Type B pancreatic cell (in vitro differentiated cells): ENCODE measurements around the gene ACSS1. TPM values are rescaled to one million over a fixed set of nuclear protein-coding genes. Genes with fewer than 3 reads are reported as not detected.

Experiments used
- DNase-seq: peaks from one replicate; pipeline ENCODE4 v3.0.0; 2021; ENCODE audit warnings: mixed read lengths; ENCODE audit not compliant: unreplicated experiment; ENCODE audit errors: extremely low spot score
- H3K27ac Mint-ChIP-seq: 2 replicates; pipeline ENCODE4 v1.8.0; 2021; ENCODE audit warnings: mild to moderate bottlenecking, mixed read lengths
- H3K27me3 Mint-ChIP-seq: 2 replicates; pipeline ENCODE4 v1.8.0; 2021; ENCODE audit warnings: mixed read lengths
- H3K36me3 Mint-ChIP-seq: 2 replicates; pipeline ENCODE4 v1.8.0; 2021; ENCODE audit warnings: mixed read lengths
- H3K4me1 Mint-ChIP-seq: one replicate; pipeline ENCODE4 v1.8.0; 2021; ENCODE audit warnings: mixed read lengths; ENCODE audit not compliant: unreplicated experiment
- H3K4me3 Mint-ChIP-seq: 2 replicates; pipeline ENCODE4 v1.8.0; 2021; ENCODE audit warnings: mild to moderate bottlenecking, mixed read lengths
- H3K9me3 Mint-ChIP-seq: 2 replicates; pipeline ENCODE4 v1.8.0; 2021; ENCODE audit warnings: mixed read lengths
- total RNA-seq: library from RNA; stranded (reverse); gene quantifications from 2 replicates; pipeline ENCODE4 v1.2.1, GENCODE V29; 2021; ENCODE audit warnings: low replicate concordance
- TF ChIP-seq, protein P1 (sequence below): fragments of 200-600 bp; sonication (generic); conservative IDR thresholded peaks from 2 replicates; pipeline ENCODE4 v1.5.0; 2021; ENCODE audit warnings: antibody characterized with exemption, mild to moderate bottlenecking

Gene ACSS1
- total RNA-seq, 1 donor from 2014 or later, result 27.5 TPM

DNA sequence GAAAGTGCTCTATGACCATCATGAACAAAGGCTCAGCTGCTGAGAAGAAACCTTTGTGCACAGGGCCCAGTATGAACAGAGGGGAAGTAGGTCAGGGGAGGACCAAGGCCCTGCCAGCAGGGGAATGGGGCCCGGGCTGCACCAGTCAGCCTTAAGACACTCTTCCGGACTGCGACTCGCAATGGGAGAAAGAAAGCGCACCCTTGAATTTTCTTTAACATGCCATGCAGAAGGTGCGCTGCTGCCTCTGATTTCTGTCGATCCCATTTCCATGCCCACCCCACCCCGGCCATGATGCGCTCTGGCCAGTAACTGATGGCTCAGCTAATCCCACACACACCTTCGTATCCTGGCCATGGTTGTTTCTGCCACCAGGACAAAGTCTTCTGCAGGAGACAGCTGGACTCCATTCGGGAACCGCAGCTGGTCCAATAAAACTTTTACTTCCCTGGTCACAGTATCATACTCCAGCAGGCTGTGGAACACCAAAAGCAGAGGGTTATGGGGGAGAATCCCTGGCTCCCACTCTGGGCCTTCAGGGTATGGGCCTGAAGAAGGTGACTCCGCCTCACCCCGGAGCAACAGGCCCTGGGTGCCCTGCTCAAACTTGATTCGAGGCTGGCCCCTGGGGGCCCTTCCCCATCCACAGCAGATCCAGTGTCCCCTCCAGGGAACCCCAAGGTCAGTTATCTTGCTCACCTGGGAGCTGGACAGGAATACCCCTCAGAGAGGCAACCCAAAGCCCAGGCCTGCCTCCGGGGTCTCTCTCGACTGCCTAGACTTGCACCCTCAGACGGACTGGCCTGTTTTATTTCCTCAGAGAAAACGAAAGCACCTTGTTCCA lies 88.5 kb downstream of the ACSS1 start:
- TF ChIP-seq, protein P1, sequence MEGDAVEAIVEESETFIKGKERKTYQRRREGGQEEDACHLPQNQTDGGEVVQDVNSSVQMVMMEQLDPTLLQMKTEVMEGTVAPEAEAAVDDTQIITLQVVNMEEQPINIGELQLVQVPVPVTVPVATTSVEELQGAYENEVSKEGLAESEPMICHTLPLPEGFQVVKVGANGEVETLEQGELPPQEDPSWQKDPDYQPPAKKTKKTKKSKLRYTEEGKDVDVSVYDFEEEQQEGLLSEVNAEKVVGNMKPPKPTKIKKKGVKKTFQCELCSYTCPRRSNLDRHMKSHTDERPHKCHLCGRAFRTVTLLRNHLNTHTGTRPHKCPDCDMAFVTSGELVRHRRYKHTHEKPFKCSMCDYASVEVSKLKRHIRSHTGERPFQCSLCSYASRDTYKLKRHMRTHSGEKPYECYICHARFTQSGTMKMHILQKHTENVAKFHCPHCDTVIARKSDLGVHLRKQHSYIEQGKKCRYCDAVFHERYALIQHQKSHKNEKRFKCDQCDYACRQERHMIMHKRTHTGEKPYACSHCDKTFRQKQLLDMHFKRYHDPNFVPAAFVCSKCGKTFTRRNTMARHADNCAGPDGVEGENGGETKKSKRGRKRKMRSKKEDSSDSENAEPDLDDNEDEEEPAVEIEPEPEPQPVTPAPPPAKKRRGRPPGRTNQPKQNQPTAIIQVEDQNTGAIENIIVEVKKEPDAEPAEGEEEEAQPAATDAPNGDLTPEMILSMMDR, result no peak
- Mint-ChIP-seq H3K4me3 (no peak overlapping the region), H3K4me1 (no peaks in the 10 kb centered on the region), H3K27ac (no peak overlapping the region), H3K27me3 (no peaks in the 10 kb centered on the region), H3K36me3 (peaks cover 33% of the 10 kb centered on the region), H3K9me3 (no peaks in the 10 kb centered on the region)
- DNase-seq, result no peak

DNA sequence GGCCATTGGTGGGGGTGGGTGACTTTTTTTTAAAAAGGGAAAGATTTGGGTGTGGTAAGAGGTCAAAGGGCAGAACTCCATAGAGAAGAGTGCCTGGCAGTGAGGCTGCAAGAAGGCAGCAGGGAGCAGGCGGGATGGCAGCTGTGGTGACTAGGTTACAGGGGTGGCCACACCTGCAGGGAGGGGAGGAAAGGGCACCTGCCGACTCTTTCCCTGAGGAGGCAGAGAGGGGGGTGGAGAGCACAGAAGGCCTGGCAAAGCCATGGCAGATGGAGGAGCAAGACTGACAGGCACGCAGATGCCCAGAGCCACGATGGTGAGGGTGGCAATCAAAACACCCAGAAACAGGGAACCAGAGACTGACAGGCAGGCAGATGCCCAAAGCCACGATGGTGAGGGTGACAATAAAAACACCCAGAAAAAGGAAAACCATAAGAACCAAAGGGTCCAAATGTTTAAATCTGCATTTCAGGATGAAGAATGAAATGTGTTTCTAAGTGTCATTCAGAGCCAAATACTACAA lies 89.6 kb downstream of the ACSS1 start:
- Mint-ChIP-seq H3K36me3 (peaks cover 29% of the 10 kb centered on the region), H3K27me3 (no peaks in the 10 kb centered on the region), H3K9me3 (no peaks in the 10 kb centered on the region), H3K27ac (no peak overlapping the region), H3K4me3 (no peak overlapping the region), H3K4me1 (no peaks in the 10 kb centered on the region)
- no peak for DNase-seq
- TF ChIP-seq, protein P1, result no peak

DNA sequence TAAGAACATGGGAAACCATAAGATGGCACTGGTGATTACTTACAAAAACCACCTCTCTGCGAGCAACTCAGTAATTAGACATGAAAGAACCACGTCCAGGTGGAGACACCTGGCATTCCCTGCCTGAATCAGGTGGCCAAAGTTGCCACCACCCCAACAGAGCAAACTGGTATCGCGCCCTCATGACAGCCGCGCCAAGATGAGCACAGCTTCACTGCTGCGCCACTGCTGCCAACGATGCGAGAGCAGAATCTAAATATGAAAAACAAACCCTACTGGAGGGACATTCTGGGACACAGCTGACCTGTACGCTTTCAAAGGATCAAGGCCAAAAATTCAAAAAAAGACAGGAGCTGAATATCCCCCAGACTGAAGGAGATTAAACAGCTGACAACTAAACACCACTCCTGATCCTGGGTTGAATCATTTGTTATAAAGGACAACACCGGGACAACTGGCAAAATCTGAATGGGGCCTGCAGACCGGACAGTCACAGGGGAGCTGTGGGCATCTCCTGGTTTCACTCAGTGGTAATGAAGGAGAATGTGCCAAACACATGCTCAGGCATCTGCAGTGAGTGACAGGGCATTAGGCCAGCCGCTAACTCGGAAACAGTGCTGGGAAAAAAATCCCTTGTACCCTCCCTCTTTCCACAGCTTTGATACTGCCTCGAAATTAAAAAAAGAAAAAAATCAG lies 91.5 kb downstream of the ACSS1 start:
- TF ChIP-seq, protein P1, result no peak
- Mint-ChIP-seq H3K9me3 (no peaks in the 10 kb centered on the region), H3K27me3 (no peaks in the 10 kb centered on the region), H3K4me1 (no peaks in the 10 kb centered on the region), H3K36me3 (peaks cover 32% of the 10 kb centered on the region), H3K4me3 (no peak overlapping the region), H3K27ac (no peak overlapping the region)
- DNase-seq, result no peak

DNA sequence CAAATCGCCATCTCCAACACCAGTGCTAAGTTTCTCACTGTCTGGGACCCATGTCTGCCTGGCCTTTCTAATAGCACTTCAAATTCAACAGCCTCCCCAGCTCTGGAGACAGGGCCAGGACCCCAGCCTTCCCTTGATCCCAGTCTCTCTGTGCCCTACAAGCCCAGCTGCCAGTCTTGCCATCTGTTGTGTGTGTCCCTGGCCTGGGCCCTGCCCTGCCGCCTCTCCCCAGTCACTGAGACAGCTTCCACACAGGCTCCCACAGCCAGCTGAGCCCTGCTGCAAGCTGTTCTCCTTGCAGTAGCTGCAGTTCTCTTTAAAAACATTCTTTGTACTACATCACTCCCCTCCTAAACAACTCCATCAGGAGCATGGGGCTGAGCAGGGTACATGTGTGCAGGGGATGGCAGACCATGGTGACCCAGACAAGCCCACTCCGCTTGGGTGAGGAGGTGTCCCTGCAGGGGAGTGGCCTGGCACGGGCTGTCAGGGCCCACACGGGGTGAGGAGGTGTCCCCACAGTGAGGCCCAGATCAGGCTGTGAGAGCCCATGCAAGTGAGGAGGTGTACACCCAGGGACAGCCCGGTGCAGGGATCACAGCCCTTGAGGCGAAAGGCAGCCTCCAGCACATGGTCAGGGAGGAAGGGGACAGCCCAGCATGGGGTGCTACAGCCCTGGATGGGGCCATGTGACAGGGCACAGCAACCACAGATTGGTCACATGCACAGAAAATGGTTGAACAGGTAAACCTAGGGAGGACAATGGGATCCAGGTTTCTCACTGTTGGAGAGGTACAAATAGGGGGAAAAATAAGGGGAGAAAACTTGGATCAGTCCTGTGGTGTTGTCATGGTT lies 92.6 kb downstream of the ACSS1 start:
- DNase-seq, result no peak
- no peaks in the 10 kb centered on the region for H3K9me3 Mint-ChIP-seq
- no peak overlapping the region for H3K27ac Mint-ChIP-seq
- peaks cover 29% of the 10 kb centered on the region for H3K36me3 Mint-ChIP-seq
- TF ChIP-seq, protein P1, result no peak
- H3K4me1 Mint-ChIP-seq, result no peaks in the 10 kb centered on the region
- H3K4me3 Mint-ChIP-seq, result no peak overlapping the region
- H3K27me3 Mint-ChIP-seq, result no peaks in the 10 kb centered on the region

DNA sequence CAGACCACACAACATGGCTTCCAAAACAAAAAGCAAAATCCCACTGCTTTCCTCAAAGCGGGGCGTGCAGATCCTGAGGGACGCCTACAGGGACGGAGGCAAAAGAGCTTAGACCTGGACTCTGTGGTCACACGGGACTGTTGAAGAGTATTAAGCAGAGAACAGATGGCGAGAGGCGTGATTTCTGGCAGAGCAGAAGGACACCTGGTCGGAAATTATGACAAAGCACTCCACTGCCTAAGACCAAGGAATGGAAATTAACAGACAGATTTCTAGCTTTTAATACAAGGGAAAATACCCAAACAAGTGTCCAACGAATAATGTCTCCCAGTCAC lies 93.5 kb downstream of the ACSS1 start:
- Mint-ChIP-seq H3K27ac (no peak overlapping the region), H3K36me3 (peaks cover 25% of the 10 kb centered on the region), H3K4me3 (no peak overlapping the region), H3K4me1 (no peaks in the 10 kb centered on the region), H3K9me3 (no peaks in the 10 kb centered on the region), H3K27me3 (no peaks in the 10 kb centered on the region)
- DNase-seq, result no peak
- TF ChIP-seq, protein P1, result no peak
